Anterior cingulate cortex (tissue), 58 donors: ENCODE results near the gene LAMC3.

Experiments used
- DNase-seq, 58 donors: peaks; one replicate each; lab custom pipeline; 2025; lab: John Stamatoyannopoulos, UW

The LAMC3 gene

GRCh38 chr9:131008909-131009618 is at the start of gene LAMC3:
LAMC3 (plus strand) TSS chr9:131009174; CDS start chr9:131009215, 41 bp downstream.
- peak in 1 of 58 donors; percentile 5 for DNase-seq

- no peak for DNase-seq
Observed at GRCh38 chr9:130959809-130960334, 49.1 kb upstream of the LAMC3 start.

DNA sequence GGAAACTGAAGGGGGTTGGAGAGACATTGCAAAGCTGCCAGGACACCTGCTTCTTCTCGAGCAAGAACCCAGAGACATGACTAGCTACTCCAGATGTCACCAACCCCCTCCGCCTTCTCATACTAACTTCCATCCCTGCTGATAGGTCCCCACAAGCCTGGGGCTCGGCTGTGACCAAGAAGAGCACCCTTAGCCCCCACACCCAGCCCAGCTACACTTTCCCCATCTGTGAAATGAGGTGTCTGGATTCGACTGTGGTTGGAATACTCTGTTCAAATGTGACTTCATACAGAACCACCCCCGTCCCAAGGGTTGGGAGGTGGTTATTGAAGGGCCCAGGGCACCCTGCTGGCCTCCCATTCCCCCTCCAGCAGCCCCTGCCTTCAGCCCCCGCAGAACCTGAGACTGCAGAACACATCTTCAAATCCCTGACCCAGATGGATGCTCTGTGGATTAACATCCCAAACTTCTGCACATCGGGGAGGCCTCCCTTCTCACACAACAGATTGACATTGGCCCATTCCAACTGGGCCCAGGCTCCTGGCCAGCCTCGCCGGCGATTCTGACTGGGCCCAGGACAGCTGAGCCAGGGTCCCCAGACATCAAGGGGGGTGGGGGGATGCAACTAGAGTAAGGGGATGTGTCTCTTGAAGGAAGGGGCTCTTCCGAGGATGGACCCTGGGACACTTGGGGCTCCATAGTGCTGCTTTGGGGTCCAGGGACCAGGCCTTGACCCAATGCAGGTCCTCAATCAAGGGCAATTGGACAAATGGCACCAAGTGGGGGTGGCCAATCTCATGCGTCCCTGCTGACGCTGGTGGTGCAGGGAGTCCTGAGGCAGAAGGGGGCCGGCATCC is 48.2 kb upstream of the LAMC3 start:
- DNase-seq, result no peak

GRCh38 chr9:130961511-130962300 is 47.3 kb upstream of the LAMC3 start:
- DNase-seq, result no peak

GRCh38 chr9:130962418-130963316 is 46.3 kb upstream of the LAMC3 start:
- no peak for DNase-seq

DNA sequence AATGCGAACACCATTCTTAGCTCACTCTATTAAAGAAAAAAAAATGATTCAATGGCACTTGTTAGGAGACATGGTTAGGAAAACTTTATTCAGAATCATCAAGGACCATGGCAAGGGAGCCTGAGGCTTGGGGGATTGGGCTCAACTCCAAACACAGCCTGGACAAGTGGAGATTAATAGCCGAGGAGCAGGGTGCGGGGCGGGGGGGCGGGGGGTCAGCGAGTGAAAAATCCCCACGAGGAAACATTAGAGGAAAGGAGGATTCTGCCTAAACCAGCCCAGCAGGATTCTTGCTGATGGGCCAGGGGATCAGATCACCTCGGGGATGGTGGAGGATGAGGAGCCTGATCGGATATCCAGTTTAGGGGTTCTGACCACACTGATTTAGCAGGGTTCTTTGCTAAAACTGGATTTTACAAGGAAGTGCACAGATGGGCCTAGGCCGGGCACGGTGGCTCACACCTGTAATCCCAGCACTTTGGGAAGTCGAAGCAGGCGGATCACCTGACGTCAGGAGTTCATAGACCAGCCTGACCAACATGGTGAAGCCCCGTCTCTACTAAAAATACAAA is 45.6 kb upstream of the LAMC3 start:
- no peak for DNase-seq

- no peak for DNase-seq
Observed at GRCh38 chr9:130963916-130964315, 45.1 kb upstream of the LAMC3 start.

DNA sequence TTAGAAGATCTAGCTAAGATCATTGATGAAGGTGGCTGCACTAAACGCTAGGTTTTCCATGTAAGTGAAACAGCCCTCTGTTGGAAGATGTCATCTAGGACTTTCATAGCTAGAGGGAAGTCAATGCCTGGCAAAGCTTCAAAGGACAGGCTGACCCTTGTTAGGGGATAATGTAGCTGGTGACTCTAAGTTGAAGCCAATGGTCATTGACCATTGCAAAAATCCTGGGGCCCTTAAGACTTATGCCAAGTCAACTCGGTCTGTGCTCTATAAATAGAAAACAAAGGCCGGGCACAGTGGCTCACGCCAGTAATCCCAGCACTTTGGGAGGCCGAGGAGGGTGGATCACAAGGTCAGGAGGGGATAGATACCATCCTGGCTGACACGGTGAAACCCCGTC is 43.3 kb upstream of the LAMC3 start:
- DNase-seq, result no peak

DNA sequence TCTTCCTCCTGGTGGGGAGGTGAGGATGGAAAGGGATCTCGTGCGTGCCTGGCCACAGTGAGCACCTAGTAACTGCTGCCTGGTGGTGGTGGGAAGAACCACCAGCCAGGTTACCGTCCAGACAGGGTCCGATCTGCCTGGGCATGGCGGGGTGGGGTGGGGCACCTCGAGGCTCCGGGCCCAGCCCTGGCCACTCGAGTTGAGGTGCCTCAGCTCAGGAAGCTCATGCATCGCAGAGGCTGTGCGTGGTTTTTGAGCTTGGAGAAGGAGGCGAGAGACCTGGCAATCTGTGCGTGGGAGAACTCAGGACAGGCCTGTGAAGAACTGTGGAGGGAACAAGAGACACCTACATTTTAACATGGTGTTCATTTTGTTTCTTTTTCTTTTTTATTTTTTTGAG is 38.9 kb upstream of the LAMC3 start:
- no peak for DNase-seq

- no peak for DNase-seq
Observed at GRCh38 chr9:130970855-130971254, 38.1 kb upstream of the LAMC3 start.

DNA sequence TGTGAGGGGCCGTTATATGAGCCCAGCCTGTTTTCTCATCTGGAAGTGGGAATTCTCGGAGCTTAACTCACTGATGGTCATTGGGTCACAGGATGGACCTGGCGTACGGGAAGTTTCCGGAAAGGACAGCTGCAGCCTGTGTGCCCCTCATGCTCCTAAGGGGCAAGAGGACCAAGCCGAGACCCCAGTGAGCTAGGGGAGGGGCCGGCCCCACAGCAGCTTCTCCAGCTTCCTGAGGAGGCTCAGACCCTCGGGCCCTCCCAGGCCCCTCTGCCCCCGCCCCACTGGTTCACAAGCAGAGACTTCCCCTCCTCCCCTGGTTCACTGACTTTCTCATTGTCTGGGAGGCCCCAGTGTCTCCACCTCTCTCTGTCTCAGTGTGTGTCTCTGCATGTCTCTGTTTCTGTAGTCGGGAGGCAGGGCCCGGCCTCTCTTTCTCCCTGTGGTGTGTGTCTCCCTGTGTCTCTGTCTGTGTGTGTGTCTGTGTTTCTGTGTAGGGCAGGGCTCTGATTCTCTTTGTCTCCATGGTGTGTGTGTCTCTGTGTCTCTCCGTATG is 37.6 kb upstream of the LAMC3 start:
- no peak for DNase-seq

- no peak for DNase-seq
Observed at GRCh38 chr9:130972277-130972956, 36.6 kb upstream of the LAMC3 start.

- no peak for DNase-seq
Observed at GRCh38 chr9:130972957-130973685, 35.9 kb upstream of the LAMC3 start.

GRCh38 chr9:130973686-130974281 is 35.2 kb upstream of the LAMC3 start:
- DNase-seq, result no peak

DNA sequence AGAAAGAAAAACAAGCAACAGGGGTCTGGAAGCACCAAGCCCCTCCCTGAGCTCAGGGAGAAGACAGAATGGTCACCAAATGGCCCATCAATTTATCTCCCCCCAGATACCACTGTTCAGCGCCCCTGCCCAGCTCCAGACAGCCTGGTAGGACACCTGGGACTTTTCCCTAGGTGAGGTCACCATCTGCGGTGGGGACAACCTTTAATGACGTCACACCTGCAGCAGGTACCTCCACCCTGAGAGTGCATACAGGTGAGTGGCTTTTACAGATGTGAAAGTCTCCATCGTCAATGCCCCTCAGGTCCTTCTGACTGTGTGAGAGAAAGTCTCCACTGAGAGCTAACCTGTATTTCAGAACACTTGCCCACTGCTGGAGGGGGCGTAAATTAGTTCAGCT is 34.3 kb upstream of the LAMC3 start:
- no peak for DNase-seq

DNA sequence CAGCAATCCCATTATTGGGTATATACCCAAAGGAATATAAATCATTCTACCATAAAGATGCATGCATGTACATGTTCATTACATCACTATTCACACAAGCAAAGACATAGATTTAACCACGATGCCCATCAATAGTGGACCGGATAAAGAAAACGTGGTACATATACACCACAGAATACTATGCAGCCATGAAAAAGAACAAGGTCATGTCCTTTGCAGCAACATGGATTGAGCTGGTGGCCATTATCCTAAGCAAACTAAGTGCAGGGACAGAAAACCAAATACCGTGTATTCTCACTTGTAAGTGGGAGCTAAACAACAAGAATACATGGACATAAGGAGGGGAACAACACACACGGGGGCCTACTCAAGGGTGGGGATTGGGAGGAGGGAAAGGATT is 33.8 kb upstream of the LAMC3 start:
- DNase-seq, result no peak
